Muscle layer of duodenum (tissue), 2 donors: ENCODE measurements around the gene SLC38A1.
"Not testable (repeated sequence)": the region's sequence is repeated elsewhere in the genome, so short reads cannot be mapped to it uniquely, and the experiment has no call there.

Experiments
- H3K27ac ChIP-seq: one replicate; pipeline ENCODE4 v1.7.0; 2013; ENCODE audit warnings: mild to moderate bottlenecking, low read length
- H3K27me3 ChIP-seq: one replicate; pipeline ENCODE4 v1.7.0; 2013; ENCODE audit warnings: low read depth, mild to moderate bottlenecking, control low read depth, low read length
- H3K36me3 ChIP-seq, 2 donors: one replicate each; pipeline ENCODE4 v1.7.0; 2013; ENCODE audit warnings: low read length in 2 of 2, control low read depth in 1 of 2, mild to moderate bottlenecking in 1 of 2; ENCODE audit not compliant: insufficient read depth in 2 of 2, control insufficient read depth in 1 of 2
- H3K4me1 ChIP-seq, 2 donors: one replicate each; pipeline ENCODE4 v1.7.0; 2013; ENCODE audit warnings: low read length in 2 of 2, mild to moderate bottlenecking in 2 of 2, control low read depth in 1 of 2, moderate library complexity in 1 of 2; ENCODE audit not compliant: insufficient read depth in 2 of 2, control insufficient read depth in 1 of 2
- H3K4me3 ChIP-seq, 2 donors: one replicate each; pipeline ENCODE4 v1.7.0; 2013; ENCODE audit warnings: low read length in 2 of 2, low read depth in 1 of 2, mild to moderate bottlenecking in 1 of 2
- H3K9me3 ChIP-seq, 2 donors: one replicate each; pipeline ENCODE4 v1.7.0; 2013; ENCODE audit warnings: low read length in 2 of 2, control low read depth in 1 of 2, mild to moderate bottlenecking in 1 of 2; ENCODE audit not compliant: control insufficient read depth in 1 of 2
- donor health status: healthy.

Gene SLC38A1

DNA sequence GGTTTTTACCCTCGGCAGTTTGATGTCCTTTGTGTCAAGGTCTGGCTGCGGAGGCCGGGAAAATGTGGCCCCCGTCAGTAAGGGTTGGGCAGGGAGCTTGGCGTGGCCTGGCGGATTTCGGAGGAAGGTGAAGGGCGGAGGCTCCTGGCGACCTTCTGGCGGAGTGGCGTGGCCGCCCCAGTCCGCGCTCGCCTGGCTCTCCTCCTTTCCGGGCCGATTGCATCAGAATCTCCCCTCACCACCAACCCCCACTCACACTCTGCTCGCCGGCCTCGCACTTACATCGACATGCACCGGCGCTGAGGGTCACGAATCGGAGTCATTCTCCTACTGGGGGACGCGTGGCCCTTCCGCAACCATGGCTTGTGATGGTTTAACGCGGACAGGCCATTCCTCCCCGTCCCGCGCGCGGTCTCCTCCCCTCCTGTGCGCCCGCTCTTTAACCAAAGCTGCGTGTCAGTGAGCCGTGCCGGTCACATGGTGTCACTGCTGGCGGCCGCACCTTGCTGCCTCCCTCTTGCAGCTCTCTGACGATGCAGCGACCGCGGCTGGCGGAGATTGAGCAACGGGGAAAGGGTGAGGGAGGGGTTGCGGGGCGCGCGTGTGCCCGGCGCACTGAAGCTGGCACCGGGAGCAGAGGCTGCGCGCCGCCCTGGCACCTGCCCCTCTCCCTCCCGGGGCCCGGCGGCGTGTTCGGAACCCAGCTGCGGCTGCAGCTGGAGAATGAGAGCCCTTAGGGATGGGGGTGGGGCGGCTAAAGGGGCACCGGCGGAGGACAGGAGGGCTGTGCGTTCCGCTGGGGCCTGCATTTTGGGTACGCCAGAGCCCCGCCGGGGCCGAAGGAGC, at the start of gene SLC38A1:
Gene SLC38A1, minus strand, starts transcription at position 461 of the 846 bp plus-strand sequence. CDS start 29,243 bp downstream, outside the sequence.
- no peaks in the 10 kb centered on the region for H3K9me3 ChIP-seq

DNA sequence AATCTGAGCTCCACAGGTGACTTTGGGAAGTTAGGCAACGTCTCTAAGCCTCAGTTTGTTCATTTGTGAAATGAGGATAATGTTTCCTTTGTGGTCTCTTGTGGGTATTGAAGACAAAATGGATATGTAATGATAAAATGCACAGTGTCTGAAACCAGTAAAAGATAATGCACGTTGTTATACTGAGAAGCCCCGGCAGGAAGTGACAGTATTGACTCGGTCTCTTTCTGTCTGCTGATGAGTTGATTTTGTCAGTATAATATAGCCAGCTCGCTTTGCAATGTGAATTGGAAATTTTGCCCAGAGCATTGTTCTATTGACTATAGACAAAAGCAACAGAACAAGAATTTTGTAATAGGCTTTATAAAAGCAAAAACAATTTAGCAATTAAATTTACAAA, 49.2 kb upstream of the SLC38A1 start:
- Histone ChIP-seq H3K36me3 (no peaks in the 10 kb centered on the region), H3K27me3 (no peaks in the 10 kb centered on the region), H3K4me3 (no peak overlapping the region), H3K27ac (no peak overlapping the region), H3K4me1 (no peaks in the 10 kb centered on the region), H3K9me3 (peaks cover 4 to 5% of the 10 kb centered on the region in 2 donors)

More for the DNA sequence above, at the start of gene SLC38A1:
- peak within 1 kb of the TSS; percentile 86 to 92 for H3K4me3 ChIP-seq
- no peaks in the 10 kb centered on the region for H3K27me3 ChIP-seq
- H3K4me1 ChIP-seq = peaks cover 0 to 22% of the 10 kb centered on the region in 2 donors
- H3K27ac ChIP-seq = peak within 1 kb of the TSS; percentile 95
- no peaks in the 10 kb centered on the region for H3K36me3 ChIP-seq

DNA sequence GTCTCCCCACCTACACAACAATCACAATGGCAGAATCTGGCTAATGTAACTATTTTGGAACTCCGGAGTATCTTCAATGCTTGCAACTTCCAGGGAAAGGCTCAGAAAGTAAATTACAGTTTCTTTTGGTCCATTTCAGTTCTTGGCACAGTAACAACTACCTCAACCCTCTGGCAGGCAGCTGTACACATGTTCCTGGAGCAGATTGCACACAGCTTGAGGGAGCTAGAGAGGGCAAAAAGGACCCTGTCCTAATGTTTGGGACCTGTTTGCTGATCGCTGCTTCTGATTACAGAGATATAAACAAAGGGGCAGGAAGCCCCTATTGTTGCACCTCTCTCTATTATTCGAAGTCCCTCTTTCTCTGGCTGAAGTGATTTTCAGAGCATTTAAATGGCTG, 35.2 kb upstream of the SLC38A1 start:
- Histone ChIP-seq H3K36me3 (no peaks in the 10 kb centered on the region), H3K4me3 (no peak overlapping the region), H3K9me3 (peaks cover 0 to 2% of the 10 kb centered on the region in 2 donors), H3K27me3 (no peaks in the 10 kb centered on the region), H3K4me1 (peaks cover 5 to 7% of the 10 kb centered on the region in 2 donors), H3K27ac (no peak overlapping the region)

DNA sequence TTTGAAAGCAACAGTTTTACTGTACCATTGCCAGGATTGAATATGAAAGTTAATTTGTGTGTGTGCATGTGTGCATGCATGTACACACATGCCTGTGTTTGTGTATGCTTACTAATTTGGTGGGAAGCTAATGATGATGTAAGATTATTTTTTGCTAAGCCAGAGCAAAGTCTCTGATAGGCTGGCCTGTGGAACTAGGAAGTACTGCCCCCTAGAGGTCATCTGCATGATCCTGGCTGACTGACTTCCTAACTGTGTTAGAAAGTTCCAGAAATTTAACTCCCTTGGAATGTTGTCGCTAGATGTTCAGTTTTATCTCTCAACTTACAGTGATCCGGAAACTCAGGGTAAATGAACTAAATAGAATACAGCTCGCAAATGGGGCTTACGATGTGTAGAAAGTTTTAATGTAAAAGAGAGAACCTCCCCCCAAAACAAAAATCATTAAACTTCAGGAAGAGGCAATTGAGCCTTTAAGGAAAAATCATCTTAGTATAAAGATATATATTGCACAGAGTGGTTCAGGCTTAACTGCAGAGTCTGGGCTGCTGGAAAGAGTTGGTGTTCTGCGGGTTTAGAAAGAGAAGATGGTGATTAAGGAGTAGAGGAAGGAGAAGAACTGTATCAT, 34.3 kb upstream of the SLC38A1 start:
- Histone ChIP-seq H3K4me3 (no peak overlapping the region), H3K27ac (no peak overlapping the region), H3K36me3 (no peaks in the 10 kb centered on the region), H3K27me3 (no peaks in the 10 kb centered on the region), H3K4me1 (peaks cover 5 to 7% of the 10 kb centered on the region in 2 donors), H3K9me3 (peaks cover 0 to 2% of the 10 kb centered on the region in 2 donors)

DNA sequence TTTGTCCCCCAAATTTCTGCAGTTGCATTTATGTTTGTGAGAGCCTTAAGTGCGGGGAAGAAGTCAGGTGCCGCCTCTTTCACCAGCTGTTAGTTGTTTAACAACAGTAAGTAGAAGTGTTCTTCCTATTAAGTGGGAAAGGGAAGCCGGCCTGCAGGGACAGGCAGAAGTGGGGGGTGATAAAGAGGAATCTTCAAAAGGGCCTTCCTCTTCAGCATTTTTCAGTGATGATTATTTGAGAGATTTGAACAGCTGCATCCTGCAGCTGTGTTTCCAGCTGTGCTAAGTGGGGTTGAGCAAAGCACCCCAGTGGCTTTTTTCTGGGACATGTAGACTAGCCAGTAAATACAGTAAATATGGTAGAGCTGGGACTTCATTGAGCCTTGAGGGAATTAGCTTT, 32.1 kb upstream of the SLC38A1 start:
- Histone ChIP-seq H3K4me3 (no peak overlapping the region), H3K27ac (no peak overlapping the region), H3K9me3 (peaks cover 0 to 2% of the 10 kb centered on the region in 2 donors), H3K4me1 (peaks cover 5 to 7% of the 10 kb centered on the region in 2 donors), H3K27me3 (no peaks in the 10 kb centered on the region), H3K36me3 (no peaks in the 10 kb centered on the region)

DNA sequence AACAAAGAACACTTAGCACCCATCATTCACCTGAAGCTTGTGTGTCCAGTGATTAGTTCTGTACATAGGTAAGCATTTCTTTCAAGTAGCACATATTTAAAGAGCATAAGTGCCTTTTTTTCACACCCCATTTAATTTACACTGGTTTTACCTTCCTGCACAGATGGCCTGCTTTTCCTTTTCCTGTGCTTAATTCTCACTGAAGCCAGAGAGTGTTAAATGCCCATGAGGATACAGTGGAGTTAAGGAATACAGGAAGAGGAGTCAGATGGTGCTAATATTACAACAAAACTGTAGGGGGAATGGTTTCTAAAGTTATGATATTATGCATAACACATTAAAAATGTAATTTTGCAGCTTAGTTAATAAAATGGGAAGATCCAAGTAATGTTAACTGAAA, 31.0 kb upstream of the SLC38A1 start:
- H3K4me1 ChIP-seq = peaks cover 5 to 7% of the 10 kb centered on the region in 2 donors
- no peaks in the 10 kb centered on the region for H3K27me3 ChIP-seq
- H3K27ac ChIP-seq = no peak overlapping the region
- no peaks in the 10 kb centered on the region for H3K9me3 ChIP-seq
- no peaks in the 10 kb centered on the region for H3K36me3 ChIP-seq
- no peak overlapping the region for H3K4me3 ChIP-seq

DNA sequence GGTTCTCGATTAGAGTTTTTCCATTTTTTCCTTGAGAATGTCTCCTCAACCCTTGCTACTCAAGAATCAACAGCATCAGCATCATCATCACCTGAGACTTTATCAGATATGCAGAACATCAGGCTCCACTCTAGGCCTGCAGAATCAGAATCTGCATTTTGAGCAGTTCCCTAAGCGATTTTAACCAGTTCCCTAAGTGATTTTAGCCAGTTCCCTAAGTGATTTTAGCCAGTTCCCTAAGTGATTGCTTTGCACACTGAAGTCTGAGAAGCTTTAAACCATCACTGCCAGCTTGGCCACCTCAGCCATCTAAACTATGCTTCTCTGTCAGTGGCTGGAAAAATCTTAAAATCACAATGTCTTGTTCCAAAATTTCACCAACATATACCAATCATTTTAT, 29.4 kb upstream of the SLC38A1 start:
- Histone ChIP-seq H3K27ac (no peak overlapping the region), H3K4me3 (no peak overlapping the region)

DNA sequence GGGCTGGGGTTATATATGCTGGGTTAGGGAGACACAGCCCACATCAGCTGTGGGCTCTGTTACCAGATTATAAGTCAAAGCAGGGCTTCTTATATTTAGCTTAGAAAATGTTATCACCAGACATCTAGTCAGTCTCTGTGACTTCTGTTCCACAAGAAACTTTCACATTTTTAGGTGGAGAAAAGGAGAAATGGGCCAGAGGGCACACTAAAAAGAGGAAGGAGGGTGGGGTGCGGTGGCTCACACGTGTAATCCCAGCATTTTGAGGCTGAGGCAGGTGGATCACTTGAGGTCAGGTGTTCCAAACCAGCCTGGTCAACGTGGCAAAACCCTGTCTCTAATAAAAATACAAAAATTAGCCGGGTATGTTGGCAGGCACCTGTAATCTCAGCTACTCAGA, 28.0 kb upstream of the SLC38A1 start:
- Histone ChIP-seq H3K27me3 (no peaks in the 10 kb centered on the region), H3K4me3 (no peak overlapping the region), H3K36me3 (no peaks in the 10 kb centered on the region), H3K27ac (no peak overlapping the region), H3K4me1 (peaks cover 0 to 7% of the 10 kb centered on the region in 2 donors), H3K9me3 (no peaks in the 10 kb centered on the region)

More for the DNA sequence above, 29.4 kb upstream of the SLC38A1 start:
- H3K4me1 ChIP-seq = peaks cover 0 to 7% of the 10 kb centered on the region in 2 donors
- no peaks in the 10 kb centered on the region for H3K9me3 ChIP-seq
- H3K36me3 ChIP-seq = no peaks in the 10 kb centered on the region
- H3K27me3 ChIP-seq = no peaks in the 10 kb centered on the region

DNA sequence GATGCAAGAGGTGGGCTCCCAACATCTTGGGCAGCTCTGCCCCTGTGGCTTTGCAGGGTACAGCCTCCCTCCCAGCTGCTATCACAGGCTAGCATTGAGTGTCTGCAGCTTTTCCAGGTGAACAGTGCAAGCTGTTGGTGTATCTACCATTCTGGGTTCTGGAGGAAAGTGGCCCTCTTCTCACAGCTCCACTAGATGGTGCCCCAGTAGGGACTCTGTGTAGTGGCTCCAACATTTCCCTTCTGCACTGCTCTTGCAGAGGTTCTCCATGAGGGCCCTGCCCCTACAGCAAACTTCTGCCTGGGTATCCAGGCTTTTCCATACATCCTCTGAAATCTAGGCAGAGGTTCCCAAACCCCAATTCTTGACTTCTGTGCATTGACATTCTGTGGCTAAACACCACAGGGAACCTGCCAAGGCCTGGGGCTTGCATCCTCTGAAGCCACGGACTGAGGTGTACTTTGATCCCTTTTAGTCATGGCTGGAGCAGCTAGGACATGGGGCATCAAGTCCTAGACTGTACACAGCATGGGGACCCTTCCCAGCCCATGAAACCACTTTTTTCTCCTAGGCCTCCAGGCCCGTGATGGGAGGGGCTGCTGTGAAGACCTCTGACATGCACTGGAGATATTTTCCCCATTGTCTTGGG, 24.0 kb upstream of the SLC38A1 start:
- H3K36me3 ChIP-seq = no peaks in the 10 kb centered on the region
- no peak overlapping the region for H3K4me3 ChIP-seq
- H3K27me3 ChIP-seq = no peaks in the 10 kb centered on the region
- H3K9me3 ChIP-seq = no peaks in the 10 kb centered on the region
- no peak overlapping the region for H3K27ac ChIP-seq
- H3K4me1 ChIP-seq = no peaks in the 10 kb centered on the region

DNA sequence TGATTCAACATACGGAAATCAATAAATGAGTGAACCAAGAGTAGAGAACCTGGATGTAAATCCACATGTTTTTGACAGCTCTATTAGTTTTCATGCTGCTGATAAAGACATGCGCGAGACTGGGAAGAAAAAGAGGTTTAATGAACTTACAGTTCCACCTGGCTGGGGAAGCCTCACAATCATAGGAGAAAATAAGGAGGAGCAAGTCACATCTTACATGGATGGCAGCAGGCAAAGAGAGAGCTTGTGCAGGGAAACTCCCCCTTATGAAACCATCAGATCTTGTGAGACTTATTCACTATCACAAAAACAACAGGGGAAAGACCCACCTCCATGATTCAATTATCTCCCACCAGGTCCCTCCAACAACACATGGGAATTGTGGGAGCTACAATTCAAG, 23.1 kb upstream of the SLC38A1 start:
- not testable (repeated sequence) for H3K27ac ChIP-seq, H3K4me1 ChIP-seq, H3K36me3 ChIP-seq, H3K9me3 ChIP-seq, H3K27me3 ChIP-seq, H3K4me3 ChIP-seq

DNA sequence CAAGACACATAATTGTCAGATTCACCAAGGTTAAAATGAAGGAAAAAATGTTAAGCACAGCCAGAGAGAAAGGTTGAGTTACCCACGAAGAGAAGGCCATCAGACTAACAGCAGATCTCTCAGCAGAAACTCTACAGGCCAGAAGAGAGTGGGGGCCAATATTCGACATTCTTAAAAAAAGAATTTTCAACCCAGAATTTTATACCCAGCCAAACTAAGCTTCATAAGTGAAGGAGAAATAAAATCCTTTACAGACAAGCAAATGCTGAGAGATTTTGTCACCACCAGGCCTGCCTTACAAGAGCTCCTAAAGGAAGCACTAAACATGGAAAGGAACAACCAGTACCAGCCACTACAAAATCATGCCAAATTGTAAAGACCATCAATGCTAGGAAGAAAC, 16.3 kb upstream of the SLC38A1 start:
- H3K27ac ChIP-seq, H3K4me1 ChIP-seq, H3K4me3 ChIP-seq, H3K27me3 ChIP-seq, H3K36me3 ChIP-seq: not testable (repeated sequence)
- H3K9me3 ChIP-seq = peaks cover 0 to 27% of the 10 kb centered on the region in 2 donors
